B cell (primary cell): ENCODE results near the gene ST6GALNAC5.

Experiments used
- EZH2 ChIP-seq: IDR thresholded peaks from 2 replicates; pipeline ENCODE4 v1.6.1; 2012; ENCODE audit warnings: borderline replicate concordance, low read depth, mild to moderate bottlenecking, moderate library complexity, low read length; ENCODE audit not compliant: insufficient read depth, poor library complexity, severe bottlenecking
- TF ChIP-seq, protein P1 (sequence below): fragments of 200-600 bp; IDR thresholded peaks from one replicate; pipeline ENCODE4 v1.8.0; 2022; ENCODE audit warnings: antibody characterized with exemption, mild to moderate bottlenecking

GRCh38 chr1:77103486-77103885, 236.2 kb downstream of the ST6GALNAC5 start:
- TF ChIP-seq, protein P1, sequence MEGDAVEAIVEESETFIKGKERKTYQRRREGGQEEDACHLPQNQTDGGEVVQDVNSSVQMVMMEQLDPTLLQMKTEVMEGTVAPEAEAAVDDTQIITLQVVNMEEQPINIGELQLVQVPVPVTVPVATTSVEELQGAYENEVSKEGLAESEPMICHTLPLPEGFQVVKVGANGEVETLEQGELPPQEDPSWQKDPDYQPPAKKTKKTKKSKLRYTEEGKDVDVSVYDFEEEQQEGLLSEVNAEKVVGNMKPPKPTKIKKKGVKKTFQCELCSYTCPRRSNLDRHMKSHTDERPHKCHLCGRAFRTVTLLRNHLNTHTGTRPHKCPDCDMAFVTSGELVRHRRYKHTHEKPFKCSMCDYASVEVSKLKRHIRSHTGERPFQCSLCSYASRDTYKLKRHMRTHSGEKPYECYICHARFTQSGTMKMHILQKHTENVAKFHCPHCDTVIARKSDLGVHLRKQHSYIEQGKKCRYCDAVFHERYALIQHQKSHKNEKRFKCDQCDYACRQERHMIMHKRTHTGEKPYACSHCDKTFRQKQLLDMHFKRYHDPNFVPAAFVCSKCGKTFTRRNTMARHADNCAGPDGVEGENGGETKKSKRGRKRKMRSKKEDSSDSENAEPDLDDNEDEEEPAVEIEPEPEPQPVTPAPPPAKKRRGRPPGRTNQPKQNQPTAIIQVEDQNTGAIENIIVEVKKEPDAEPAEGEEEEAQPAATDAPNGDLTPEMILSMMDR: no peak
- no peak for TF ChIP-seq EZH2
